KMS-11 (cell line): ENCODE results near the gene THOC1.

Experiments used
- H2AFZ ChIP-seq: fragments of 200-600 bp; sonication (generic); 2 replicates; pipeline ENCODE4 v1.6.1; 2016; ENCODE audit warnings: antibody characterized with exemption, mixed run types, low read depth
- H3K27ac ChIP-seq: fragments of 200-600 bp; sonication (generic); 2 replicates; pipeline ENCODE4 v1.6.1; 2016; ENCODE audit warnings: mild to moderate bottlenecking, mixed run types
- H3K27me3 ChIP-seq: fragments of 200-600 bp; sonication (generic); 2 replicates; pipeline ENCODE4 v1.6.1; 2017; ENCODE audit warnings: mild to moderate bottlenecking, low read depth, mixed run types, moderate library complexity; ENCODE audit not compliant: insufficient read depth
- H3K36me3 ChIP-seq: fragments of 200-600 bp; sonication (generic); 2 replicates; pipeline ENCODE4 v1.6.1; 2017; ENCODE audit warnings: mild to moderate bottlenecking, mixed run types; ENCODE audit not compliant: insufficient read depth
- H3K4me1 ChIP-seq: fragments of 200-600 bp; sonication (generic); 2 replicates; pipeline ENCODE4 v1.6.1; 2016; ENCODE audit warnings: mild to moderate bottlenecking, low read depth, mixed run types; ENCODE audit not compliant: poor library complexity, severe bottlenecking
- H3K4me2 ChIP-seq: fragments of 200-600 bp; sonication (generic); 2 replicates; pipeline ENCODE4 v1.7.0; 2016; ENCODE audit warnings: mild to moderate bottlenecking, mixed run types
- H3K4me3 ChIP-seq: fragments of 200-600 bp; sonication (generic); IDR thresholded peaks from 2 replicates; pipeline ENCODE4 v1.6.1; 2017; ENCODE audit warnings: low read depth, low read length, mixed read lengths; ENCODE audit not compliant: insufficient read depth
- H3K79me2 ChIP-seq: fragments of 200-600 bp; sonication (generic); 2 replicates; pipeline ENCODE4 v1.6.1; 2016; ENCODE audit warnings: low read depth, mixed run types; ENCODE audit not compliant: insufficient read depth
- H3K9ac ChIP-seq: fragments of 200-600 bp; sonication (generic); 2 replicates; pipeline ENCODE4 v1.6.1; 2016; ENCODE audit warnings: mild to moderate bottlenecking, mixed run types
- H4K20me1 ChIP-seq: fragments of 200-600 bp; sonication (generic); 2 replicates; pipeline ENCODE4 v1.6.1; 2016; ENCODE audit warnings: mild to moderate bottlenecking, mixed run types; ENCODE audit not compliant: insufficient read depth
- CTCF ChIP-seq: fragments of 200-600 bp; sonication (generic); conservative IDR thresholded peaks from 2 replicates; pipeline ENCODE4 v1.6.1; 2017; ENCODE audit warnings: low read depth, mild to moderate bottlenecking, antibody characterized with exemption, low read length, moderate library complexity, mixed read lengths

The THOC1 gene

GRCh38 chr18:199214-199613, 68.6 kb downstream of the THOC1 start:
- Histone ChIP-seq H3K9ac (no peak overlapping the region), H3K79me2 (no peaks in the 10 kb centered on the region; the same call in 1 of the 2 replicates), H2AFZ (no peak overlapping the region), H3K4me1 (no peaks in the 10 kb centered on the region), H4K20me1 (no peaks in the 10 kb centered on the region), H3K4me3 (no peak overlapping the region), H3K27ac (no peak overlapping the region), H3K4me2 (no peak overlapping the region), H3K27me3 (no peaks in the 10 kb centered on the region), H3K36me3 (peaks cover 12% of the 10 kb centered on the region; the same call in 1 of the 2 replicates)
- no peak for TF ChIP-seq CTCF

GRCh38 chr18:195651-196050, 72.2 kb downstream of the THOC1 start:
- H3K79me2 ChIP-seq, result peaks cover 10% of the 10 kb centered on the region; the same call in 1 of the 2 replicates
- no peaks in the 10 kb centered on the region for H3K4me1 ChIP-seq
- no peaks in the 10 kb centered on the region for H3K27me3 ChIP-seq
- H2AFZ ChIP-seq, result no peak overlapping the region
- no peak overlapping the region for H3K4me3 ChIP-seq
- H3K36me3 ChIP-seq, result peaks cover 12% of the 10 kb centered on the region; the same call in 1 of the 2 replicates
- no peak overlapping the region for H3K9ac ChIP-seq
- H4K20me1 ChIP-seq, result 0 out of 2 replicates have a peak, but pooled peaks cover 4% of the 10 kb centered on the region
- no peak overlapping the region for H3K4me2 ChIP-seq
- H3K27ac ChIP-seq, result no peak overlapping the region
- TF ChIP-seq CTCF, result no peak

- Histone ChIP-seq H3K36me3 (0 out of 2 replicates have a peak, but pooled peaks cover 3% of the 10 kb centered on the region), H3K79me2 (peaks cover 38% of the 10 kb centered on the region; the same call in 1 of the 2 replicates), H3K9ac (no peak overlapping the region), H3K4me1 (no peaks in the 10 kb centered on the region), H3K27ac (no peak overlapping the region), H3K27me3 (no peaks in the 10 kb centered on the region), H3K4me2 (no peak overlapping the region), H2AFZ (no peak overlapping the region), H3K4me3 (no peak overlapping the region), H4K20me1 (0 out of 2 replicates have a peak, but pooled peaks cover 7% of the 10 kb centered on the region)
- TF ChIP-seq CTCF, result no peak
Observed at GRCh38 chr18:192801-193200, 75.0 kb downstream of the THOC1 start.

- H3K79me2 ChIP-seq, result peaks cover 44% of the 10 kb centered on the region; the same call in 1 of the 2 replicates
Observed at GRCh38 chr18:191725-192124, 76.1 kb downstream of the THOC1 start.

More at GRCh38 chr18:191725-192124, 76.1 kb downstream of the THOC1 start:
- Histone ChIP-seq H2AFZ (no peak overlapping the region), H3K27ac (no peak overlapping the region), H4K20me1 (0 out of 2 replicates have a peak, but pooled peaks cover 7% of the 10 kb centered on the region), H3K4me3 (no peak overlapping the region), H3K36me3 (no peaks in the 10 kb centered on the region), H3K9ac (no peak overlapping the region), H3K4me2 (no peak overlapping the region), H3K27me3 (no peaks in the 10 kb centered on the region), H3K4me1 (no peaks in the 10 kb centered on the region)
- TF ChIP-seq CTCF, result no peak
